ENCODE measurements around the gene PPFIA1.
A peak's percentile ranks its signal among the peaks of the same experiment; 100 is the strongest.
"Not testable (repeated sequence)": the region's sequence is repeated elsewhere in the genome, so short reads cannot be mapped to it uniquely, and the experiment has no call there.

PPFIA1 gene

GRCh38 chr11:70378506-70379134 lies 108.1 kb downstream of the PPFIA1 start:
- Mint-ChIP-seq H3K36me3 (peaks cover 27% of the 10 kb centered on the region), H3K9me3 (no peaks in the 10 kb centered on the region), H3K27me3 (no peaks in the 10 kb centered on the region), H3K4me1 (no peaks in the 10 kb centered on the region), H3K27ac (no peak overlapping the region), H3K4me3 (no peak overlapping the region)
- DNase-seq (ENCODE audit: low spot score in 2 of 2): no peak
- ATAC-seq (ENCODE audit: low read depth): no peak

DNA sequence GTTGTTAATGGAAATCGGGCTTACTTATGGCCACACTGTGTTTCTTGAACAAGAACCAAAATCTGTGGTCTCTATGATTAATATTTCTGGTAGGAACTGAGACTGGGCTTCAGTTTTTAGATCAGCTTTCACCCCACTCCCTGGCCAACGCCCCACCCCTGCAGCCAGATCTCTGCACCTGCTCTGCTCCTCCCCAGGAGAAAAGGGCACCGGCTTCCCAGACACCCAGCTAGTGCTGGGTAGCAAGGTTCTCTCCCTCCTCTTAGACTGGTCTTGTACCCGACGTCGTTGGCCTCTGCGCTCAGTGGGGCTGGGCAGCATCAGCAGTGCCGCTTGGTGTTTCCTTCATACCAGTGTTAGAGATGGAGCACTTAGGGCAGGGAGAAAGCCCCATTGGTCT lies 110.9 kb downstream of the PPFIA1 start:
- Mint-ChIP-seq H3K27ac (no peak overlapping the region), H3K27me3 (no peaks in the 10 kb centered on the region), H3K4me1 (no peaks in the 10 kb centered on the region), H3K4me3 (no peak overlapping the region), H3K36me3 (peaks cover 35% of the 10 kb centered on the region), H3K9me3 (no peaks in the 10 kb centered on the region)
- ATAC-seq (ENCODE audit: low read depth) (no peak), DNase-seq (ENCODE audit: low spot score in 2 of 2) (no peak)

- ATAC-seq (ENCODE audit: low read depth): no peak
- H3K4me3 Mint-ChIP-seq: no peak overlapping the region
- H3K27ac Mint-ChIP-seq: no peak overlapping the region
- DNase-seq (ENCODE audit: low spot score in 2 of 2): no peak
- H3K36me3 Mint-ChIP-seq: peaks cover 30% of the 10 kb centered on the region
- H3K27me3 Mint-ChIP-seq: no peaks in the 10 kb centered on the region
- no peaks in the 10 kb centered on the region for H3K9me3 Mint-ChIP-seq
- H3K4me1 Mint-ChIP-seq: no peaks in the 10 kb centered on the region
Observed at GRCh38 chr11:70381872-70382861, 111.7 kb downstream of the PPFIA1 start.

DNA sequence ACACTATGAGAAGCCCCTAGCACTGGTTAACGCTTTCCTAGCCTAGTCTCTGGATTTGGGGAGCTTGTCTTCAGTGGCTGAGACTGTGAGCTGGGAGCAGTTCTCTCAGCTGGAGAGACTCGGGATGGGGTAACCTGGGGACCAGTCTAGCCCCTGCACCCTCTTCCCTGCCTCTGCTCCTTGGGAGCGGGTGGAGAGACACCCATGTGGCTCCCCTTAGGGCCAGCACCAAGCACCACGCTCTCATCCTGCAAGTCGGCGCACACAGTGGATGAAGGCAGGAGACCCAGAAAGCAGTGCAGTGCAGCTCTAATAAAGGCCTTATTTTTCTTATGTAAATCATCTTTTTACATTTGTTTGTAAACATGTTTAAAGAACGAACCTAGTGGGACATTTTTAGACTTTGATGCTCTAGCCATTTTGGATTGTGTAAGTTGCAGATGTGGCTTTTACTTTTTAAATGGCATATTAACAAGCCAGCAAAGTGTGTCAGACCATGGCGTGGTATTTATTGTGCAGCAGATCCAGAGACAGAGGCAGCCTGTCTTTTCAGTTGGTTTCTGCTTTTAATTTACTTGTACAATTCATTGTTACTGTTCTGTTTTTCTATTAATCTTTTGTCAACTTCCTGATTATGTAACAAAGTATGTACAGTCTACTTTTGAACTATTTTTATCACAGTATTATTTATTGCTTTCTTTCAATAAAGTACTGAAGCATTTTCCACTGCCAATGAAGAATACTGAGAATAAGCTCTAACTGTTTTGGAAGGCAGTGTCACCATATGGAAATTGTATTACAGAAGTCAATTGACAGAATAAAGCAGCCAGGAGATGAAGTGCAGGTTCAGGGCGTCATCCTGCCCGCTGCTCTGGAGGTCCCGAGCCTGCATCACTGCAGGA lies 113.4 kb downstream of the PPFIA1 start:
- ATAC-seq (ENCODE audit: low read depth) (no peak), DNase-seq (ENCODE audit: low spot score in 2 of 2) (no peak)
- H3K27ac Mint-ChIP-seq: no peak overlapping the region
- H3K4me3 Mint-ChIP-seq: no peak overlapping the region
- H3K36me3 Mint-ChIP-seq: peaks cover 21% of the 10 kb centered on the region
- H3K9me3 Mint-ChIP-seq: peaks cover 2% of the 10 kb centered on the region
- H3K27me3 Mint-ChIP-seq: no peaks in the 10 kb centered on the region
- H3K4me1 Mint-ChIP-seq: no peaks in the 10 kb centered on the region

DNA sequence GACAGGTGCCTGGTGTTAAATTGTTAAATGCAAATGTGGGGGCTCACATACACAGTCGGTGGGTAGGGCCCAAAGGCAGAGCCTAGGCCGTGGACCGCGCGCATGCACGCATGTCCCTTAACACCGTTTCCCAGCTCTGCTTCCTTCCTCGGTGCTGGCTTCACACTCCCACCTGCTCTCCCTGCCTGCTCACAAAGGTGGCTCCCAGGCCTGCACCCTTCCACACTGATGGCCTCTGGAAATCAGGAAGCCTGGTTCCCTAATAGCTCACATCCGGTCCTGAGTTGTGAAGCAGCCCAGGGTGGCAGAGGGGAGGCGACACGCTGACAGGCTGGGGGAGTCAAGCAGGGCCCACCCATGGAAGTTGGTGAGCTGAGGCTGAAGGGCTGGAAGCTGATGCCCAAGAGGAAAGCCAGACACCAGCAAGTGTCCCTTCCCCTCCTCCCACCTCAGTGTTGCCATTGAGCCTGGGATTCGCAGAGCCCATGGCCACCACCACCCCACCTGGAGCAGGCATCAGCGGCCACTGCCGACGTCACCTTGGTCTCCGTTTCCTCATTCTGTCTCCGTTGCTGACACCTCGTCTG lies 114.2 kb downstream of the PPFIA1 start:
- Mint-ChIP-seq H3K36me3 (peaks cover 21% of the 10 kb centered on the region), H3K4me1 (no peaks in the 10 kb centered on the region), H3K9me3 (peaks cover 2% of the 10 kb centered on the region), H3K27ac (no peak overlapping the region), H3K4me3 (no peak overlapping the region), H3K27me3 (no peaks in the 10 kb centered on the region)
- ATAC-seq (ENCODE audit: low read depth) (no peak), DNase-seq (ENCODE audit: low spot score in 2 of 2) (no peak)

DNA sequence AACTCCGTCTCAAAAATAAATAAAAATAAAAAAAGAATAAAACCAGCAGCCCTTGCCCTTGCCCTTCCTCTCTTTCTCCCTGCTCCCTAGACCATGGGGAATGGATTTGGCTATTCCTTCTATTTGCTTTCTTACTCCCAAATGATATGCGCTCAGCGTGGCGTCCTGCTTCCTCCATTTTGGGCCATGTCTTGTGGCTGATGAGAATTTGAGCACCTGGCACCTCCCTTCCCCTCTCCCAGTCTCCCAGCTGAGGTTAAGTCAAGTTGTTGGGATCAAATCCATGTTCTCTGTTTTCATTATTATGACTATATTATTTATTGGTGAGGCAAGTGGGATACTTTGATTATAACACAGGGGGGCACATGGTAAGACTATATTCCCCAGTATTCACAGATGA lies 117.1 kb downstream of the PPFIA1 start:
- Mint-ChIP-seq H3K36me3 (peaks cover 13% of the 10 kb centered on the region), H3K27me3 (peaks cover 8% of the 10 kb centered on the region), H3K27ac (no peak overlapping the region), H3K4me3 (no peak overlapping the region), H3K4me1 (no peaks in the 10 kb centered on the region), H3K9me3 (peaks cover 2% of the 10 kb centered on the region)
- DNase-seq (ENCODE audit: low spot score in 2 of 2): no peak
- ATAC-seq (ENCODE audit: low read depth): no peak

DNA sequence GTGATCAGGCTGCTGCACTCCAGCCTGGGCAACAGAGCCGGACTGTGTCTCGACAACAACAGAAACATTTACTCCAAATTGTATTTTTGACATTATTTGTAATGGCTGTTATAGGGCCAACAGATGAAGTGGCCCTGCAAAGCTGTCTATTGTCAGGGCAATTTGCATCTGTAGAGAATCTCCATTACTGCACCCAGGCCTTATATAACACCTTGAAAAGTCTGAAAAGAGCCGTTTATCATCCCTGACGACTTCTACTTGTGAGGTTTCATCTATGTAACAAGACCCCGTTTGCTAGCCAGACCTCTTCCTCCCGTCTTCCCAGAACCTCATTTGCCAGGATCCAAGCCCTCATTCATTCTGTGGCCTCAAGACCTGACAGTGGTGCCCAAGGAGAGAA lies 118.7 kb downstream of the PPFIA1 start:
- Mint-ChIP-seq H3K4me1 (no peaks in the 10 kb centered on the region), H3K27ac (no peak overlapping the region), H3K36me3 (peaks cover 9% of the 10 kb centered on the region), H3K9me3 (peaks cover 2% of the 10 kb centered on the region), H3K4me3 (no peak overlapping the region), H3K27me3 (peaks cover 17% of the 10 kb centered on the region)
- DNase-seq (ENCODE audit: low spot score in 2 of 2): no peak
- ATAC-seq (ENCODE audit: low read depth): no peak

DNA sequence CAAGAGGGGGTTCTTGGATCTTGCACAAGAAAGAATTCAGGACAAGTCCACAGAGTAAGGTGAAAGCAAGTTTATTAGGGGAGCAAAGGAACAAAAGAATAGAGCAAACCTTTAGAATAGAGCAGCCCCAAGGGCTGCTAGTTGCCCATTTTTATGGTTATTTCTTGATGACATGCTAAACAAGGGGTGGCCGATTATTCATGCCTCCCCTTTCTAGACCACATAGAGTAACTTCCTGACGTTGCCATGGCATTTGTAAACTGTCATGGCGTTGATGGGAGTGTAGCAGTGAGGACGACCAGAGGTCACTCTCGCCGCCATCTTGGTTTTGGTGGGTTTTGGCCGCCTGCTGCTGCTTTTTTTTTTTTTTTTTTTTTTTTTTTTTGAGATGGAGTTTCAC lies 120.4 kb downstream of the PPFIA1 start:
- not testable (repeated sequence) for H3K9me3 Mint-ChIP-seq; H3K27ac Mint-ChIP-seq; H3K4me1 Mint-ChIP-seq; H3K4me3 Mint-ChIP-seq; ATAC-seq (ENCODE audit: low read depth); DNase-seq (ENCODE audit: low spot score in 2 of 2); H3K36me3 Mint-ChIP-seq
- peaks cover 21% of the 10 kb centered on the region for H3K27me3 Mint-ChIP-seq

GRCh38 chr11:70394211-70394950 lies 123.9 kb downstream of the PPFIA1 start:
- Mint-ChIP-seq H3K9me3 (no peaks in the 10 kb centered on the region), H3K27me3 (peaks cover 29% of the 10 kb centered on the region), H3K36me3 (no peaks in the 10 kb centered on the region), H3K27ac (no peak overlapping the region), H3K4me1 (peaks cover 11% of the 10 kb centered on the region), H3K4me3 (no peak overlapping the region)
- no peak for ATAC-seq (ENCODE audit: low read depth)
- DNase-seq (ENCODE audit: low spot score in 2 of 2): no peak

DNA sequence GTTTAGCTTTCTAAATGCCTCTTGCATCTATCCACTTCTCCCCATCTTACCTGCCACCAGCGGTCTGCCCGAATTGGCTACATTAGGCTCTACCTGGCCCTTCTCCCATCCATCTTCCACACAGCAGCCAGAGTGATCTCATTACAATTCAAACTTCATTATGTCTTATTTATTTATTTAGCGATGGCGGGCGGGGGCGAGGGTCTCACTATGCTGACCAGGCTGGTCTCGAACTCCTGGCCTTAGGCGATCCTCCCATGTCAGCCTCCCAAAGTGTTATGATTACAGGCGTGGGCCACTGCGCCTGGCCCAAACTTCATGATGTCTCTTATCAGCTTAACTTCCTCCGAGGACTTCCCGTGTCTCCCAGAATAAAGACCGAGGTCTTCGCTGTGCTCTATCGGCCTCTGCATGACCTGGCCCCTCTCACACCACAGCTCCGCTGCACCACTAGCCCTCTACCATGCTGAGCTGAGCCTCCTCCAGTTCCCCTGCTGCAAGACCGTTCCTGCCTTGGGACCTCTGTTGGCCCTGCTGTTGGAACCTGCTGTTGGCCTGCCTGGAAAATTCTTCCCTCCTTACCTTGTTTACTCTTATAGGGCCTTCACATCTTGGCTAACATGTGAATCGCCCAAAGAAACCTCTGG lies 127.0 kb downstream of the PPFIA1 start:
- DNase-seq (ENCODE audit: low spot score in 2 of 2) (peak in 1 of 2 donors; percentile 23), ATAC-seq (ENCODE audit: low read depth) (no peak)
- peaks cover 13% of the 10 kb centered on the region for H3K4me1 Mint-ChIP-seq
- H3K4me3 Mint-ChIP-seq: peak overlapping the region; percentile 77
- H3K27me3 Mint-ChIP-seq: peaks cover 22% of the 10 kb centered on the region
- H3K36me3 Mint-ChIP-seq: no peaks in the 10 kb centered on the region
- no peaks in the 10 kb centered on the region for H3K9me3 Mint-ChIP-seq
- H3K27ac Mint-ChIP-seq: no peak overlapping the region

GRCh38 chr11:70397983-70398833 lies 127.7 kb downstream of the PPFIA1 start, which contains the start of gene CTTN:
Gene CTTN, plus strand, starts transcription at chr11:70398529. Its CDS starts 8,769 bp downstream, at chr11:70407298.
- Mint-ChIP-seq H3K4me3 (peak within 1 kb of the TSS; percentile 77), H3K27ac (peak within 1 kb of the TSS; percentile 76), H3K4me1 (peaks cover 13% of the 10 kb centered on the region), H3K27me3 (peaks cover 19% of the 10 kb centered on the region), H3K36me3 (no peaks in the 10 kb centered on the region), H3K9me3 (no peaks in the 10 kb centered on the region)
- DNase-seq (ENCODE audit: low spot score in 2 of 2) (peak; percentile 24 to 42), ATAC-seq (ENCODE audit: low read depth) (peak; percentile 80)
